T-helper 1 cell treated with Interleukin-12 subunit alpha and Interleukin-12 subunit beta and Interleukin-4 antibody, amounts not matched to agents 30 μg/mL and 1 μg/mL, for 36 hours (primary cell): ENCODE data around the gene NAP1L1.

ENCODE experiments used
- H3K27ac Mint-ChIP-seq: one replicate; pipeline ENCODE4 v1.8.0; 2021; ENCODE audit warnings: mild to moderate bottlenecking, mixed read lengths
- H3K27me3 Mint-ChIP-seq: one replicate; pipeline ENCODE4 v1.8.0; 2021; ENCODE audit warnings: low read depth, mixed read lengths
- H3K36me3 Mint-ChIP-seq: one replicate; pipeline ENCODE4 v1.8.0; 2021; ENCODE audit warnings: low read depth, mixed read lengths
- H3K4me1 Mint-ChIP-seq: one replicate; pipeline ENCODE4 v1.8.0; 2021; ENCODE audit warnings: low read depth, mixed read lengths
- H3K4me3 Mint-ChIP-seq: one replicate; pipeline ENCODE4 v1.8.0; 2021; ENCODE audit warnings: mild to moderate bottlenecking, moderate library complexity, mixed read lengths
- H3K9me3 Mint-ChIP-seq: one replicate; pipeline ENCODE4 v1.8.0; 2021; ENCODE audit warnings: mixed read lengths

Gene NAP1L1

DNA sequence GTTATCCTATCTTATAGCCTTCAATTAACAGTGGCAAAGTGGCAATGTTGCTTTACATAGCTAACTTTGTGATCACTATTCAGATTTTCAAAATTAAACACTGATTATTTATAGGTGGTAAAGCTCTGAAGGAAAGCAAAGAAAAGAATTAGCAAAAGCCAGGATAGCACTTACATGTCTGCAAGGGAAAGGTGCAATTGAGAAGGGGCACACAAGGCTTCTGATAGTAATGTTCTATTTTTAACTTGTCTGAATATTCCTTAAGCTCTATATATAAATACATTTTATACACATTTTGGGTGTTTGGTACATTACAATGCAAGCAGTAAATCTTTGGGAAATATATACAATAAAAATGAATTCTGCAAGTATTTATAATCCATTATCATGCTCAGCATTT lies 10.9 kb downstream of the NAP1L1 start:
- no peak overlapping the region for H3K27ac Mint-ChIP-seq
- no peak overlapping the region for H3K4me3 Mint-ChIP-seq
- H3K36me3 Mint-ChIP-seq: peaks cover 35% of the 10 kb centered on the region
- no peaks in the 10 kb centered on the region for H3K27me3 Mint-ChIP-seq
- H3K9me3 Mint-ChIP-seq: peaks cover 4% of the 10 kb centered on the region
- H3K4me1 Mint-ChIP-seq: peaks cover 46% of the 10 kb centered on the region

GRCh38 chr12:76072568-76072967 lies 11.9 kb downstream of the NAP1L1 start:
- peaks cover 44% of the 10 kb centered on the region for H3K4me1 Mint-ChIP-seq
- H3K9me3 Mint-ChIP-seq: no peaks in the 10 kb centered on the region
- no peak overlapping the region for H3K4me3 Mint-ChIP-seq
- H3K27ac Mint-ChIP-seq: no peak overlapping the region
- H3K27me3 Mint-ChIP-seq: no peaks in the 10 kb centered on the region
- H3K36me3 Mint-ChIP-seq: peaks cover 40% of the 10 kb centered on the region

- Mint-ChIP-seq H3K27ac (no peak overlapping the region), H3K4me3 (no peak overlapping the region), H3K9me3 (peaks cover 17% of the 10 kb centered on the region), H3K4me1 (peaks cover 28% of the 10 kb centered on the region), H3K36me3 (peaks cover 65% of the 10 kb centered on the region), H3K27me3 (no peaks in the 10 kb centered on the region)
Observed at GRCh38 chr12:76069339-76069738, 15.1 kb downstream of the NAP1L1 start.

- peaks cover 20% of the 10 kb centered on the region for H3K4me1 Mint-ChIP-seq
- peaks cover 21% of the 10 kb centered on the region for H3K9me3 Mint-ChIP-seq
- peaks cover 73% of the 10 kb centered on the region for H3K36me3 Mint-ChIP-seq
Observed at GRCh38 chr12:76065917-76066316, 18.6 kb downstream of the NAP1L1 start.

DNA sequence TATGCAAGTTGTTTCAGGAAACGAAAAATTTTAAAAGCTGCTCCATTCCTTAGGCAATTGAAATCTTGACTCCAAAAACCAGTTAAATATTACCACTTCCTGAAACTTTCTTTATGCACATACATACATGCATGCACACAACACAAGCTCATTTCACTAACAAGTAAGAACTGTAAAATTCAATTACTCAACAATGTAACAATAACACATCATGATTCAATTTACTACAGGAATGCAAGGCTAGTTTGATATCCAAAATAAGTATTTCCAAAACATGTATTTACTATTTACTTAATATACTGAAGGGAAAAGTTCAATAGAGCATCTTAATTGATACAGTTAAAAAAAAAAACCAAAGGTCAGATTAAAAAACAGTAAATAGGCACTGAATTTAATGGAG lies 19.6 kb downstream of the NAP1L1 start:
- H3K4me3 Mint-ChIP-seq: no peak overlapping the region
- H3K27ac Mint-ChIP-seq: peak overlapping the region; percentile 37
- no peaks in the 10 kb centered on the region for H3K27me3 Mint-ChIP-seq

More at GRCh38 chr12:76065917-76066316, 18.6 kb downstream of the NAP1L1 start:
- Mint-ChIP-seq H3K4me3 (no peak overlapping the region), H3K27ac (no peak overlapping the region), H3K27me3 (no peaks in the 10 kb centered on the region)

GRCh38 chr12:76060111-76060510 lies 24.4 kb downstream of the NAP1L1 start:
- H3K9me3 Mint-ChIP-seq: peaks cover 12% of the 10 kb centered on the region
- peaks cover 59% of the 10 kb centered on the region for H3K36me3 Mint-ChIP-seq
- H3K4me3 Mint-ChIP-seq: no peak overlapping the region
- peaks cover 15% of the 10 kb centered on the region for H3K4me1 Mint-ChIP-seq
- H3K27ac Mint-ChIP-seq: no peak overlapping the region
- no peaks in the 10 kb centered on the region for H3K27me3 Mint-ChIP-seq

More for the DNA sequence above, 19.6 kb downstream of the NAP1L1 start:
- H3K36me3 Mint-ChIP-seq: peaks cover 72% of the 10 kb centered on the region
- H3K9me3 Mint-ChIP-seq: peaks cover 21% of the 10 kb centered on the region
- peaks cover 22% of the 10 kb centered on the region for H3K4me1 Mint-ChIP-seq

GRCh38 chr12:76057326-76057725 lies 27.2 kb downstream of the NAP1L1 start:
- Mint-ChIP-seq H3K27me3 (no peaks in the 10 kb centered on the region), H3K4me1 (peaks cover 9% of the 10 kb centered on the region), H3K27ac (no peak overlapping the region), H3K9me3 (no peaks in the 10 kb centered on the region), H3K36me3 (peaks cover 47% of the 10 kb centered on the region), H3K4me3 (no peak overlapping the region)

- peaks cover 49% of the 10 kb centered on the region for H3K36me3 Mint-ChIP-seq
- H3K9me3 Mint-ChIP-seq: no peaks in the 10 kb centered on the region
- no peak overlapping the region for H3K4me3 Mint-ChIP-seq
- H3K4me1 Mint-ChIP-seq: peaks cover 5% of the 10 kb centered on the region
- no peaks in the 10 kb centered on the region for H3K27me3 Mint-ChIP-seq
- no peak overlapping the region for H3K27ac Mint-ChIP-seq
Observed at GRCh38 chr12:76055393-76055792, 29.1 kb downstream of the NAP1L1 start.

GRCh38 chr12:76049575-76050251 lies 34.8 kb downstream of the NAP1L1 start:
- Mint-ChIP-seq H3K27ac (peak overlapping the region; percentile 19), H3K9me3 (no peaks in the 10 kb centered on the region), H3K4me1 (peaks cover 3% of the 10 kb centered on the region), H3K4me3 (no peak overlapping the region), H3K27me3 (no peaks in the 10 kb centered on the region), H3K36me3 (peaks cover 33% of the 10 kb centered on the region)

DNA sequence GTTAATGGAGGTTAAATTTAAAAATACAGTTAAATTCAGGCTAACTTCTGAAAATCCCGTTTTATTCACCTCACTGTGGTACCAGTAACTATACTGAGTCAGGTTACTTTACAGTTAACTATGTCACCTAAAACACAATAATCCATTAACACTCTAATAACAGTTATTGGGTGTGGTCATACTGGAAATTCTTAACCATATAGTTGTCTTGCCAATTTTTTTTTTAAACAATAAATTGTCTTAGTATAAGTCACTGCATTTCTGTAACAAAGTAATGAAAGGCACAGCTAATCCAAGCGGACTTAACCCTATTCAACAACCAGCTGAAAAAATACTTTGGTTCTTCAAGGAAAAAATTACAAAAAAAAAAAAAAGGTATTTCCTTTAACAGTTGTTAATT lies 36.7 kb downstream of the NAP1L1 start:
- Mint-ChIP-seq H3K36me3 (peaks cover 23% of the 10 kb centered on the region), H3K9me3 (no peaks in the 10 kb centered on the region), H3K27me3 (no peaks in the 10 kb centered on the region), H3K27ac (no peak overlapping the region), H3K4me3 (no peak overlapping the region), H3K4me1 (peaks cover 3% of the 10 kb centered on the region)

DNA sequence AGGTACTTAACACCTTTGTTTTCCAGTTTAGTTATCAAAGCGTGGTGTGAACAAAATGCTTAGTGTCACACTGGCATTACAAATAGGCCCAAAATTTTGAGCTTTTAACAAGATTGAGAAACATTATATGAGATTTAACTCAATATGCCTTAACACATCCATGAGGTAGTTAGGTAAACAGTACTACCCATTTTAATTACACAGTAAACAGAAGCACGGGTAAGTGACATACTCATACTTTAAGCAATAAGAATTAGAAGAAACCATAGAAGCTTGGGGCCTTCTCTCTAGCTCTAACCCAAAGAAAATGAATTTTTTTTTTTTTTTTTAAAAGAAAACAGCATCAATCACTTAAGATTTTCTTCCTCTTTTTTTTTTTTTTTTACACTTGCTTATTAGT lies 37.4 kb downstream of the NAP1L1 start:
- H3K4me3 Mint-ChIP-seq: no peak overlapping the region
- peaks cover 18% of the 10 kb centered on the region for H3K36me3 Mint-ChIP-seq
- H3K9me3 Mint-ChIP-seq: no peaks in the 10 kb centered on the region
- no peaks in the 10 kb centered on the region for H3K27me3 Mint-ChIP-seq
- H3K27ac Mint-ChIP-seq: no peak overlapping the region
- H3K4me1 Mint-ChIP-seq: peaks cover 3% of the 10 kb centered on the region

DNA sequence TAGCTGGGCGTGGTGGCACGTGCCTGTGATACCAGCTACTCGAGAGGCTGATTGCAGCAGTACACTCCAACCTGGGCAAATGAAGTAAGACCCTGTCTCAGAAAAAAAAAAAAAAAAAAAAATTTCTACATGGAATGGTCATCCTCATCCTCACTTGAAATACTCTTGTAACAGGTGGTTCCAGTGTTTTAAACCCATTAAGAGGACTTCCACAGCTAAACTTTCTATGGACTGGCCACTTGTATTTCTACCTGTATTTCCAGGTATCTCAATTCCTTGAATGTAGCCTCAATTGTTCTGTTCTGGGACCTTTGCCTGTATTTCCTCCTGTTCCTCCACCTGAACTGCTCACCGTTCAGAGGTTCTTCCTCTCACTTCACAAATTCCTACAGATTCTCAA lies 41.1 kb downstream of the NAP1L1 start:
- peaks cover 5% of the 10 kb centered on the region for H3K36me3 Mint-ChIP-seq
- no peaks in the 10 kb centered on the region for H3K27me3 Mint-ChIP-seq
- H3K9me3 Mint-ChIP-seq: no peaks in the 10 kb centered on the region
- H3K4me3 Mint-ChIP-seq: no peak overlapping the region
- no peak overlapping the region for H3K27ac Mint-ChIP-seq
- H3K4me1 Mint-ChIP-seq: peaks cover 3% of the 10 kb centered on the region

DNA sequence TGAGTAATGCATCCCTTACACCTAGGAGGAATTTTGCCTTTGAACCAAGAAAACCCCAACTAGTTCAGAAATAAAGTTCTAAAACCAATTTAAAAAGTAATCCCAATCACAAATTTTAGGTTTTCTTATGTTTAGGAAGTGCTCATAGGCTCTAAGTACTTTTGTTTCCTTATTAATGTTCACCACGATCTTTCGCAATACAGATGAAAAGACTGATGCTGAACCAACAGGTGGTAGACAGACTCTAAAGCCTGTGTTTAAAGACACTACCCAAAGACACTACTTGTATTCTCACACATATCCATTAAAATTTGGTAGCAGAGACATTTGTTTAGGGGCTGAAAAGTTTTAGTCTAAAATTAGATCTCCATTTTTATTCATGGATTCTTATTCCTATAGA lies 42.3 kb downstream of the NAP1L1 start:
- Mint-ChIP-seq H3K27ac (no peak overlapping the region), H3K9me3 (no peaks in the 10 kb centered on the region), H3K36me3 (peaks cover 5% of the 10 kb centered on the region)

DNA sequence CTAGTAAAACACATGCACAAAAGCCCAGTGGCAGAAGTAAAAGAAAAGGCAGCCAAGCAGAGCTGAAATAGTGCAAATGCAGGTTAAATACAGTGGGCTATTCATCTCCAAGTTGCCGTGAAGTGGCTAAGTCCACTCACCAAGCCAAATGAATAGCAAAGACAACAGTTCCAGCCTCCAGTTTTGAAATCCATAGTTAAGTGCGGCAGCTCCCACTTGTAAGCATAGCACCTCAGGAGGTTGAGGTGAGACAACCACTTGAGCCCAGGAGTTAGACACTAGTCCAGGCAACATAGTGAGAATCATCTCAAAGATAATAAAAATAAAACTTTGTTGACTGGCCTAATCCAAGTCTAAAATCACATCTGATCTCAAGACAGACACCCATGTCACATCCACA lies 43.1 kb downstream of the NAP1L1 start:
- Mint-ChIP-seq H3K4me1 (peaks cover 7% of the 10 kb centered on the region), H3K4me3 (no peak overlapping the region), H3K27me3 (no peaks in the 10 kb centered on the region), H3K9me3 (no peaks in the 10 kb centered on the region), H3K27ac (no peak overlapping the region), H3K36me3 (peaks cover 1% of the 10 kb centered on the region)

More for the DNA sequence above, 42.3 kb downstream of the NAP1L1 start:
- no peak overlapping the region for H3K4me3 Mint-ChIP-seq
- no peaks in the 10 kb centered on the region for H3K27me3 Mint-ChIP-seq
- peaks cover 9% of the 10 kb centered on the region for H3K4me1 Mint-ChIP-seq

DNA sequence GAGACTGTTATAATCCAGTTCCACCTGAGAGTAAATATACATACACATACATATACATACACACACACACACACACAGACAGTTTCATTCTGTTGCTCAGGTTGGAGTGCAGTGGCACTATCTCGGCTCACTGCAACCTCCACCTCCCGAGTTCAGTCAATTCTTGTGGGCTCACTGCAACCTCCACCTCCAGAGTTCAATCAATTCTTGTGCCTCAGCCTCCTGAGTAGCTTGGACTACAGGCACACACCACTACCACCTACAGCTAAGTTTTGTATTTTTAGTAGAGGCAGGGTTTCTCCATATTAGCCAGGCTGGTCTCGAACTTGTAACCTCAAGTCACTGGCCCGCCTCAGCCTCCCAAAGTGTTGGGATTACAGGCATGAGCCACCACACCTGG lies 44.0 kb downstream of the NAP1L1 start:
- H3K27ac Mint-ChIP-seq: no peak overlapping the region
- no peaks in the 10 kb centered on the region for H3K9me3 Mint-ChIP-seq
- peaks cover 5% of the 10 kb centered on the region for H3K36me3 Mint-ChIP-seq
- no peak overlapping the region for H3K4me3 Mint-ChIP-seq
- no peaks in the 10 kb centered on the region for H3K27me3 Mint-ChIP-seq
- H3K4me1 Mint-ChIP-seq: peaks cover 11% of the 10 kb centered on the region

GRCh38 chr12:76038176-76038575 lies 46.3 kb downstream of the NAP1L1 start:
- Mint-ChIP-seq H3K36me3 (peaks cover 3% of the 10 kb centered on the region), H3K27me3 (no peaks in the 10 kb centered on the region), H3K4me3 (no peak overlapping the region), H3K9me3 (no peaks in the 10 kb centered on the region), H3K27ac (no peak overlapping the region), H3K4me1 (peaks cover 19% of the 10 kb centered on the region)
